SK-N-SH (cell line): Measurements from ENCODE around the gene DLEC1.

Source experiments
- CTCF ChIP-seq: fragments of 200-600 bp; sonication (generic); IDR thresholded peaks from 2 replicates; pipeline ENCODE4 v1.6.1; 2017; ENCODE audit warnings: antibody characterized with exemption, mild to moderate bottlenecking, moderate library complexity
- YY1 ChIP-seq: IDR thresholded peaks from 2 replicates; pipeline ENCODE4 v1.4.0; 2012; ENCODE audit warnings: low read depth, mild to moderate bottlenecking

DNA sequence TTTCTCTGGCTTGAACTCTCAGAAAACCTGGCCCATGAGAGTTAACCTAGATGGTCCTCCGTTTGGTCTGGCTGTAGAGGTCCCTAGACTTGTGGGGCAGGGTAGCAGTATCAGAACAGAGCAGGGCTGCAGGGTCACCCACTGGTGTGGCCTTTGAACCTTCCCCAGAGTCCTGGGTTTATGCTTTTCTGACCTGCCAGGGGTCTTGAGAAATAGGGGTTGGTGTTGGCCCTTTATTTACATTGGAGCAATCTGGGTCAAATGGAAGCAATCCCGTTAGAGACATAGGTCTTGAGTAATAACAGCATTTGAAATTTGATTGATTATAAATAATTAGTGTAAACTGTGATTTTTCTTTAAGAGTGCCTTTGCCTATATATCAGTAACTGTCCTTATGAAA, 23.8 kb downstream of the DLEC1 start:
- no peak for TF ChIP-seq YY1
- no peak for TF ChIP-seq CTCF
